NCI-H2196 (cell line): Measurements from ENCODE around the gene MGLL.

ENCODE experiments used
- DNase-seq: peaks from one replicate; lab custom pipeline; 2025; ENCODE audit not compliant: unreplicated experiment; lab: John Stamatoyannopoulos, UW

Gene MGLL

DNA sequence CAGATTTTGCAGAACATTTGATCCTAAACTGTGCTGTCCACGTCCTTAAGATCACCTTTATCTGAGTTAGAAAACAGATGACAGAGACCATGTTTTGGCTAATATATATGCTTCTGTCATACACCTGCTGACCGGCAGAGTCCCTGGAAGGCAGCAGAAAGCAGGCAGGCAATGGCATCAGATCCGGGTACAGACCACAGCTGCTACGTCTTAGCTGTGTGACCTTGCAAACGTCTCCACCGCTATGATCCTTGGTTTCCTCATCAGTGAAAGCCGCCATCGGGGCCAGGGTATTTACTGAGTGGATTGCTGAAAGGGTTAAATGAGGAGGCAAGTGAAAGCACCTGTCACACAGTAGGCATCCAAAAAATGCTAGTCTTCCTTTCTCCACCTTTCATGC, 77.4 kb downstream of the MGLL start:
- DNase-seq = no peak

GRCh38 chr3:127744253-127744815, 78.0 kb downstream of the MGLL start:
- no peak for DNase-seq

DNA sequence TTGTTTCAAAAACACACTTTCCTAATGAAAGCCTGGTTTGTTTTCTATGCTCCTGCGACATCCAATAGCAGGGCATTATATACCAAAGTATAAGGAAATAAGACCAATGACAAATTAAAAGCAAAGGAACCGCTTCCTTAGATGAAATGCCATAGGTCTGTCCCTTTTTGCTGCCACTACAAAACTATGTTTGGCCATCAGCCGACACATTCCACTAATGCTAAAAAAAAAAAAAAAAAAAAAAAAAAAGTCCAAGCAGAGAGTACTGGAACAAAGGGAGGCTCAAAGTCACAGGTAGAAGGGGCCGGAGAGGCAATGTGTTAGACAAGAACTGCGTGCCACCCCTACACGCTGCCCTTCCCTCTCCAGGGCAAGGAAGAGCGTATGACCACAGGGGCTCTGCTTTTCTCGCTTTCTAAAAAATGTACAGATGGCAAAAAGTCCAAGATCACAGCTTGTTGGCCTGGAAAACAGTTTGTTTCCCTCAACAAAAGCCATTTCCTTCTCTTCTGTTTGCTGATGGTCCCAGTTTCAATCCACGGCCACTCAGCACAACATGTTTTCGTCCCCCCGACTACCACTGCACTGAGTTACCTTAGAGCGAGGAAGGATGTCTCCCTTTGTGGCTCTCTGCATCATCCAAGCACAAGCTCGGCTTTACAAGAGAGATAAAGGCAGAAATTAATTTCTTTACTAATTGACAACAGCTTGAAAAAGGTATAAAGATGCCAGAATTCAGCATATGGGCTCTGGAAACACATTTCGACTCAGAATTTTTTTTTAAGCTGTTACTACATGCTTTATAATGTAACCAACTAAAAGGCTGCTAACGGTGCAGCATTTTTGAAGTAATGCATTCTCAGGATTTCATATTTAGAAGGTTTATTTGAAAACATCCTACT, 78.7 kb downstream of the MGLL start:
- no peak for DNase-seq

DNA sequence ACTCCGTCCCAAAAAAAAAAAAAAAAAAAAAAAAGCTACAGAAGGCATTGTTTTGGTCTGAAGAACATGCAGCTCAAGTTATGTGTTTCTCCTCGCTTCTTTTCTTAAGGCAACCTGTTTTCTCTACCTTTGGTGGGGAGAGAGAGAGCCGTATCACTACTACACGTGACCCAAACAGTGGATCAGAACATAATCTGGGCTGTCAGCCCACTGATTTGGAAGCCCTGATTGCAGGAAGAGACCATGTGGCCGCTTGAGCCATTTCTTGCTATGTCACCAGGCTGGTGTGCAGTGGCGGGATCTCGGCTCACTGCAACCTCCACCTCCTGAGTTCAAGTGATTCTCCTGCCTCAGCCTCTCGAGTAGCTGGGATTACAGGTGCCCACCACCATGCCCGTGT, 79.7 kb downstream of the MGLL start:
- DNase-seq = no peak

DNA sequence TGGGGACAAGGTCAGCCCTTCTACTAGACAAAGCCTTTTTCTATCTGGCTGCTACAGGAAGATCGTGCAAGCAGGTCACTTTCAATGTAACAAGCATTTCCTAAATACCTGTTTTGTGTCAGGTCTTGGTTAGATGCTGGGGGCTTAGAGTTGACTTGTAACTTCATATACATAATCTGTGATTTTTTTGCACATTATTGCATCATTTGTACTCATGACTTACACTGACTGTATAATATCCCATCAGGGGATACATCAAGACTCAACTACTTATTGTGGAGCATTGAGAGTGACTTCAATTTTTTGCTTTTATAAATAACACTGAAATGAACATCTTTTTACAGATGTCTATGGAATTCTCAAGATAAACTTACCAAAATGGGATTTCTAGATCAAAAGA, 80.6 kb downstream of the MGLL start:
- DNase-seq = no peak

GRCh38 chr3:127741246-127741645, 81.1 kb downstream of the MGLL start:
- no peak for DNase-seq

- no peak for DNase-seq
Measured at GRCh38 chr3:127740136-127740915, 82.0 kb downstream of the MGLL start.

DNA sequence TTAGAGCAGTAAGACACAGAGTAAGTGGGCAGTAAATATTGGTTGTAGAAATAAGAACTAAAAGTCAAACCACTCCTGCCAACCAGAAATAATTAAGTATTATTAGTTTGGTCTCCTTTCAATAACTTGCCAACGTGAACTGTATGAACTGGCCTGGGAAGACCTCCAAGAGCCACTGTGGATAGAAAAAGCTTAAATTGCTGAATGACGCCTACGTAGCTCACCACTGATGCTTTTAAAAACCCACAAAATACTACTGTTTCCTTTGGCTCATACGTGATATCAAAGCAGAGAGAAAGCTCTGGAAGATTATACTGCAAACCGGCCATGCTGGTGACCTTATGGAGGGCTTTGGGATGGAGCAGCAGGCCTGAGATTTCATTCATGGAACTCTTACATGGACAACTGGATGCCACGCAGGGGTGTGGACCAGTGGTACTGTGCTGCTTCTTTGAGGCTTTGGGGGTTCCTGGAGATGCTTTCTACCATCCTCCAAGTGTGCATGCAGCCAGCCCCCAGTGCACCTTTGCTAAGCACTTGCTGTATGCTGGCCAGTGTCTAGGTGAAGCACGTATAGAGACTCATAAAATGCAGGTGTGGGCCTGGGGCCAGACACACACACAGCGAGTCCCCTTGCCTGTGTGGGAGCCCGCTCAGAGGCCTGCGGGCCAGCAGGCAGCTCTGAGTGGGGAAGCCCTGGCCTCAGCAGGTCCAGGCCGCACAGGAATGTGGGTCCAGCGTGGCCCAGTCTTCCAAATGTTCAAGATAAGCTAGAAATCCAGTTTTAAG, 82.8 kb downstream of the MGLL start:
- no peak for DNase-seq

- no peak for DNase-seq
Measured at GRCh38 chr3:127738192-127738840, 84.0 kb downstream of the MGLL start.

- DNase-seq = no peak
Measured at GRCh38 chr3:127736801-127737539, 85.3 kb downstream of the MGLL start.

GRCh38 chr3:127735767-127736693, 86.3 kb downstream of the MGLL start:
- DNase-seq = peak; percentile 26

DNA sequence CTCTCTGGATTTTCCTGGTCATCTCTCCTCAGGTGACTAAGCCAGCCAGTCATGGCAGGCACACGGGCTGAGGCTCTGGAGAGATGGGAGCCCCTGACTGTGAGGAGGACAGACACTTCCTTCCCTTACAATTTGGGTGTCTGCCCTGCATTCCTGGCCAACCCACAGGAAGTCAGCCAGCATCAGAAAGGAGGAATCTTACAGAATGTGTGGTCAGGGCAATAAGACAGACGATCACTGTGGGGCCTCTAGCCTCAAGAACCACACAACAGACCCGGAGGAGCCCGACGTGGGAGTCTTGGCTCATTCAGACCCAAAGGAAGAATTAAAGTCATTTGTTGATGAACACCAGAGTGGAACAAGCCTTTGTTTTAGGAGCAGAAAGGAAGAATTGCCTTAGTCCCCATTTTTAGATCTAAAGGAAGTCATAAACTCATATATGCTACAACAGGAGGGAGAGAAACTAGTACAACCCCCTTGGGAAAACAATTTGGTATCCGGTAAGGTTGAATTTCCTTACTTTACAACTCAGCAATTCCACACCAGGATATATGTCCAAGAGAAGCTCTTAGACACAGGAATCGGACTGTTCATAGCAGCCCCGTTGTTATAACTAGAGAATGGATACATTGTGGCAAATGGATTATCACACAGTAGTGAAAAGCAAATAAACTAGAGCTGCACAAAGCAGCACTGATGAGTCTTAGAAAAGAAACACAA, 87.4 kb downstream of the MGLL start:
- no peak for DNase-seq

DNA sequence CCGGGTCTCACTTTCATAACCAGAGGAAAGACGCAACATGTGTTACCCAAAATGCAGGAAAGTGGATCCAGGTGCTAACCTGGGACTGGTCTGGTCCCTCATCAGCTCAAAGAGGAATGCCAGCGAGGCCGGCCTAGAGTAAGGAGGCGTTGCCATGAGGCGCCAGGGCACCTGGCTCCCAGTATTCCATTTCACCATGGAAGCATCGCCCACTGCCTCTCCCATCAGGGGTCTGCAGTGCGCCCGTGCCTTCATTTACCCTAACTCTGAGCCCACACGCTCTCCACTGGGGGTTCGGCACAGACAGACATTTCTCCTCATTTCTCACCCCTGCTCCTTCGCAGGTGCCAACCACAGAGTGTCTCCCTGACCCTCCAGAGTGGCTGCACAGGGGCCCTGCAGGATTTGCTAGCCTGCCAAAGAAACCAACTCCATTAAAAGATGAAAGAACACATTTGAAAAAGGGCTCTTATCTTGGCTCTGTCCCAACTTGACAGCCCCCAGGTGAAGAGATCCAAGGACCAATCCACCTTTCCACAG, 88.1 kb downstream of the MGLL start:
- DNase-seq = no peak

GRCh38 chr3:127733781-127734180, 88.5 kb downstream of the MGLL start:
- no peak for DNase-seq

DNA sequence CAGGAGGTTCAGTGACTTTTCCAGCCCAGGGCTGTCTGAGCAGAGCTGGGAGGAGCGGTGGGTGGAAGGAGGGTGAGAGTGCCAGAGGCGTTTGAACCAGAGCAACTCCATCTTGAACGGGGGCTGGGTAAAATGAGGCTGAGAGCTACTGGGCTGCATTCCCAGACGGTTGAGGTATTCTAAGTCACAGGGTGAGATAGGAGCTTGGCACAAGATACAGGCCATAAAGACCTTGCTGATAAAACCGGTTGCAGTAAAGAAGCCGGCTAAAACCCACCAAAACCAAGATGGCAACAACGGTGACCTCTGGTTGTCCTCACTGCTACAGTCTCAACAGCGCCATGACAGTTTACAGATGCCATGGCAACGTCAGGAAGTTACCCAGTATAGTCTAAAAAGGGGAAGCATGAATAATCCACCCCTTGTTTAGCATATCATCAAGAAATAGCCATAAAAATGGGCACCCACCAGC, 89.4 kb downstream of the MGLL start:
- DNase-seq = no peak

DNA sequence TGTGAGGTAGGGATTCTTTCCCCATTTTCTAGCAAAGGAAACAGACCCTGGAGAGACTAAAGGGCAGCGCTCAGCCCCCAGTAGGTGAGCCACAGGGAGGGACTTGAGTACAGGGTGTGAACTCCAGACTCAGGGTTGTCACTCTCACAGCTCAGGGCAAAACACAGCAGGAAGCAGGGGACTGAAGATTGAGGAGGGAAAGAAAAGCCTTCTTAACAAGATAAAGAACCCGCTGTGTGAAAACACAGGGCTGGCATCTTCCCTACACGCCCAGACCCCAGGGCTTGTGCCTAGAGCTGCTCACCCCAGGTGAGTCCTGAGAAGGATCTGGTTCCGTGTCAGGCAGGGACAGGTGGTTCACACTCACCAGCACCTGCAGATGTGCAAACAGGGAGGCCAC, 90.0 kb downstream of the MGLL start:
- DNase-seq = no peak

DNA sequence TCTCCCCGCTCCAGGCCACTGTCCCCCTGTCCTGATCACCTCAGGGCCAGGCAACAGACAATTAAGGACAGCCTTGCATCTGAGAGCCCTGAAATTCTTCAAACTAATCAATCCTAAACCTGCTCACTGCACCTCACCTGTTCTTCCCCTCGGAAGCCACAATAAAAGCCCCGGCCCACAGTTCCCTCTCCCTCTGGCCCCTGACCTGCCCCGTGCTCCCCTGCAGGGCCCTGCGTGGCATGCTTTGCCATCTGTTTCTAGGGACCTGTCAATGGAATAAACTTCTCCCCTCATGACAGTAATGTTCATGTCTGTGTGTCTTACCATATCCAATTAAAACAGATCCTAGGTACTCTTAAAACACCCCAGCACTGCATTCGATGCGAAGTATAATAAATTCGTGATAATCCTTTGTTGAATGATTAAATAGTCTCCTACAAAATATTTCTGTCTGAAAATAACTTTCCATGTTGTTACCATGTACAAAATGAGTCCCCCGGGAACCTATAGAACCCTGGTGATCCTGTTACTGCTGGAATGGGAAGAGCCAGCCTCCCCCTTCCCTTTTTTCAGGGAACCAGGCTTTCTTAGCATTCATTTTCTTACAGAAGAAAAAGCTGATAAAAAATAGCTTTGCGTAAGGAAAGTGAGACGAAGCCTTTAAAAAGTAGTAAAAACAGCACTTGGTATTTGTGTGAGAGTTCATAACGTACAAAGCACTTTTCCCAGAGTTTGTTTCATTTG, 90.6 kb downstream of the MGLL start:
- no peak for DNase-seq
